Upper lobe of right lung (tissue), 1 donor: ENCODE results near the gene ZCCHC14. TPM values are rescaled to one million over a fixed set of nuclear protein-coding genes. Genes with fewer than 3 reads are reported as not detected.
A peak's percentile ranks its signal among the peaks of the same experiment; 100 is the strongest.

Experiments
- ATAC-seq: fragments of 200-7000 bp; cut with Tn5 transposase; one replicate; pipeline ENCODE4 v1.9.1; 2020; ENCODE audit warnings: mild to moderate bottlenecking, moderate library complexity
- DNase-seq: peaks from one replicate; pipeline ENCODE4 v3.0.0-alpha.2; 2020
- H3K27ac ChIP-seq: fragments of 200-600 bp; one replicate; pipeline ENCODE4 v1.8.0; 2022
- H3K27me3 ChIP-seq: fragments of 200-600 bp; one replicate; pipeline ENCODE4 v1.8.0; 2022; ENCODE audit warnings: mild to moderate bottlenecking
- H3K36me3 ChIP-seq: fragments of 200-600 bp; one replicate; pipeline ENCODE4 v1.8.0; 2022
- H3K4me1 ChIP-seq: fragments of 200-600 bp; one replicate; pipeline ENCODE4 v1.8.0; 2022
- H3K4me3 ChIP-seq: fragments of 200-600 bp; one replicate; pipeline ENCODE4 v1.8.0; 2022; ENCODE audit warnings: mild to moderate bottlenecking
- H3K9me3 ChIP-seq: fragments of 200-600 bp; one replicate; pipeline ENCODE4 v1.8.0; 2022
- CTCF ChIP-seq: fragments of 200-600 bp; IDR thresholded peaks from one replicate; pipeline ENCODE4 v1.8.0; 2022; ENCODE audit warnings: antibody characterized with exemption
- intact Hi-C: fragments of 100-400 bp; cut with DNase I; formaldehyde crosslinking; loops from one replicate; pipeline ENCODE4 v1.11.0; 2022
- total RNA-seq: library from RNA; stranded (reverse); fragmentation: NEBNext Ultra II Directional; extraction: Animal tissue kit (Norgen Biotek cat#: 25700); gene quantifications from one replicate; pipeline ENCODE4 v1.2.1, GENCODE V29; 2021
- donor health status: DM: no; HTN: yes; CAD: no; lungs with severe emphysema.

Gene ZCCHC14
- total RNA-seq, 1 donor from 2014 or later = 27.2 TPM

GRCh38 chr16:87369117-87369765 lies 123.6 kb downstream of the ZCCHC14 start:
- no peak for TF ChIP-seq CTCF
- intact Hi-C loops = no loop called here
- Histone ChIP-seq H3K9me3 (no peaks in the 10 kb centered on the region), H3K27ac (no peak overlapping the region), H3K36me3 (no peaks in the 10 kb centered on the region), H3K4me1 (peaks cover 14% of the 10 kb centered on the region), H3K27me3 (no peaks in the 10 kb centered on the region), H3K4me3 (no peak overlapping the region)
- ATAC-seq (no peak), DNase-seq (no peak)

- no peaks in the 10 kb centered on the region for H3K36me3 ChIP-seq
- H3K27ac ChIP-seq = no peak overlapping the region
- intact Hi-C loops = no loop called here
- peak; percentile 13 for ATAC-seq
- H3K4me3 ChIP-seq = no peak overlapping the region
- no peaks in the 10 kb centered on the region for H3K27me3 ChIP-seq
- DNase-seq = no peak
- H3K9me3 ChIP-seq = no peaks in the 10 kb centered on the region
- TF ChIP-seq CTCF = no peak
- H3K4me1 ChIP-seq = peaks cover 22% of the 10 kb centered on the region
These were observed 124.6 kb downstream of the ZCCHC14 start for GRCh38 chr16:87368029-87368770.

GRCh38 chr16:87367529-87367928 lies 125.3 kb downstream of the ZCCHC14 start:
- ATAC-seq = no peak

GRCh38 chr16:87366930-87367329 lies 125.9 kb downstream of the ZCCHC14 start:
- ATAC-seq = no peak
- intact Hi-C loops = no loop called here
- H3K4me1 ChIP-seq = peaks cover 24% of the 10 kb centered on the region

More at GRCh38 chr16:87367529-87367928, 125.3 kb downstream of the ZCCHC14 start:
- no peak for DNase-seq
- intact Hi-C loops = no loop called here
- no peak overlapping the region for H3K27ac ChIP-seq
- no peaks in the 10 kb centered on the region for H3K36me3 ChIP-seq
- no peak overlapping the region for H3K4me3 ChIP-seq
- no peak for TF ChIP-seq CTCF
- no peaks in the 10 kb centered on the region for H3K27me3 ChIP-seq
- peaks cover 24% of the 10 kb centered on the region for H3K4me1 ChIP-seq
- H3K9me3 ChIP-seq = no peaks in the 10 kb centered on the region

GRCh38 chr16:87366288-87366687 lies 126.5 kb downstream of the ZCCHC14 start:
- Histone ChIP-seq H3K36me3 (peaks cover 9% of the 10 kb centered on the region), H3K4me3 (no peak overlapping the region), H3K27ac (no peak overlapping the region), H3K27me3 (no peaks in the 10 kb centered on the region), H3K9me3 (no peaks in the 10 kb centered on the region), H3K4me1 (peaks cover 24% of the 10 kb centered on the region)
- no peak for ATAC-seq
- no peak for TF ChIP-seq CTCF
- DNase-seq = no peak
- intact Hi-C loops = no loop called here

More at GRCh38 chr16:87366930-87367329, 125.9 kb downstream of the ZCCHC14 start:
- Histone ChIP-seq H3K36me3 (peaks cover 4% of the 10 kb centered on the region), H3K27me3 (no peaks in the 10 kb centered on the region), H3K9me3 (no peaks in the 10 kb centered on the region), H3K4me3 (no peak overlapping the region), H3K27ac (no peak overlapping the region)
- DNase-seq = no peak
- TF ChIP-seq CTCF = no peak
